Measurements from ENCODE around the gene NSMF.

The NSMF gene

DNA sequence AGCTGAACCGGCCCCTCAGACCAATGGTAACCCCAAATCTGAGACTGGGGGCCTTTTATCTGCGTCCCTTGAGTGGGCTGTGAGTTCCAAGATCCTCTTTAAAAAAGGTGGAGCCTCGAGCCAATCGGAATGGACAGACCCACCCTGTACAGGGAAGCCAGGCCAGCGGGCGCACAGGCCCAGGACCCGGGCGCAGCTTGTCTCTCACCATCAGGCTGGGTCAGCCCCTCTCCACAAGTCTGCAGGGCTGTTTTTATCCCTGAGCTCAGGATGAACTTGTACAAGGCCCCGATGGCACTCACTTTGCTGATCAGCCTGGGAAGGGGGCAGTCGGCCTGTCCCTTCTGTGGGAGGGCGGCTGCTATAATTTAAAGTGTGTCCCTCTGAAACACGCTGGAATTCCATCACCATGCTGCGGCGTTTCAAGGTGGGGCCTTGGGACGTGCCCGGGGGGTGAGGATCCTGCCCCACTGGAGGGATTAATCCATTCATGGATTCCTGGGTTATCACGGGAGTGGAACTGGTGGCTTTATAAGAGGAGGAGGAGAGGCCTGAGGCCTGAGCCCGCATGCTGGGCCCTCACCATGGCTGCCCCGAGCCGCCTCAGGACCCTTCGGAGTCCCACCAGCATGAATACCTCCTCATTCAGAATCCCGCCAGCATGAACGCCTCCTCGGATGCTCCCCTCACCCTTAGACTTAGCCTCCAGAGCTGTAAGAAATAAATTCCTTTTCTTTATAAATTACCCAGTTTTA lies 50.3 kb downstream of the NSMF start:
- no peak for DNase-seq

DNA sequence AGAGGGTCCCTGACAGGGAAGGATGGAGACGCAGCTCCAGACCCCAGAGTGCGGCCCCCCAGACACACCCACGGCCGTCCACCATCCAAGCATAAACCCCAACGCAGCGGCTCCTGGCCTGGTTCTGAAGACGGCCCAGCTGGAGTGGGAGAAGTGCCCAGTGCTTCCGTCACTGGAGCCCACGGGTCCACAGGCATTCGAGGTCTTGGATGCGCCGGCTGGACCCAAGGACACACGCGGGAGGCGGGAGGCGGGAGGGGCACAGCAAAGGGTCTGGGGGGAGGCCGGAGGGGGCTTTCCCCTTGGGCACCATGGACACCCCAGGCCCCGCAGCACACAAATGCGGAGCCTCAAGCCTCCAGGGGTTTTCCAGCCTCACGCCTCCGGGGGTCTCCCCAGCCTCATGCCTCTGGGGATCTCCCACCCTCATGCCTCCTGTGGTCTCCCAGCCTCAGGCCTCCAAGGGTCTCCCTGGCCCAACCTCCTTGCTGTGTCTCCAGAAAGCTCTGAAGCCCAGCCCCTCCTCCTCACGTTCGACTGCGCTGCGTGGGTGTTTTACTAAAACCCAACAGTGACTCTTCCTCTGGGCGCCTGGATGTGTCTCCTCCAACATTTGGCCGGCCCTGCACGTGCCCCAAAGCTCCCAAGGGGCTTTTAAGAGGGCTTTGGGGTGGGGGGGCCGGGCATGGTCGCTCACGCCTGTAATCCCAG lies 51.4 kb downstream of the NSMF start:
- no peak for DNase-seq

DNA sequence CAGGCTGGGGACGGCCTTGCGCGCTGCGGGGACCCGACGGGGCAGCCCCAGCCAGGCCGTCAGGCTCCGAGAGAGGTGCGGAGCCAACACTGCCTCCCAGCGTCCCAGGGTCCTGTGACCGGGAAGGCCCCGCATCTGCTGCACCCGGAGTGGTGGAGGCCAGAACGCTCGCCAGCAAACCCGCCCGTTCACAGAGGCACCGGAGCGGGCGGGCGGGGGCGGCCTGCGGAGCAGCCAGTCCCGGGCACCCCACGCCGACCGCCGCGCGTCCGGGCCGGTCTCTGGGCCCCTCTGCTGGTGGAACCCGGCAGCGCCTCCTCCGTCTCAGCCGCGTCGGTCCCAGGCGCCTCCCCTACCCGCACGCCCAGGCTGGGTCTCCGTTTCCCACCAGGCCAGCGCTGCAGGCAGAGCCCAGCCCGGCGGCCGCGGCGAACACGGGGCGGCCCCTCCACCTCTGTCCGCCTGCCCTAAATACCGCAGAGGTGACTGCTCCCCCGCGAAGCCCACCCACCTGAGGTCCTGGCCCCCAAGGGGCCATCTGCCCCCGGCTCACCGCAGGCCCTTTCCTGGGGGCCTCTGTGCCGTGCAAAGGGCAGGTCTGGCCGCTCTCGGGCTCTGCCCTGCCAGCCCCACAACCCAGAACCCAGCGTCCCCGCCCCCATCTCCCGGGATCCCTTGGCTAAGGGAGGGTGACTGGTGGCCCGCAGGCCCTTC lies 52.1 kb downstream of the NSMF start:
- DNase-seq = no peak

DNA sequence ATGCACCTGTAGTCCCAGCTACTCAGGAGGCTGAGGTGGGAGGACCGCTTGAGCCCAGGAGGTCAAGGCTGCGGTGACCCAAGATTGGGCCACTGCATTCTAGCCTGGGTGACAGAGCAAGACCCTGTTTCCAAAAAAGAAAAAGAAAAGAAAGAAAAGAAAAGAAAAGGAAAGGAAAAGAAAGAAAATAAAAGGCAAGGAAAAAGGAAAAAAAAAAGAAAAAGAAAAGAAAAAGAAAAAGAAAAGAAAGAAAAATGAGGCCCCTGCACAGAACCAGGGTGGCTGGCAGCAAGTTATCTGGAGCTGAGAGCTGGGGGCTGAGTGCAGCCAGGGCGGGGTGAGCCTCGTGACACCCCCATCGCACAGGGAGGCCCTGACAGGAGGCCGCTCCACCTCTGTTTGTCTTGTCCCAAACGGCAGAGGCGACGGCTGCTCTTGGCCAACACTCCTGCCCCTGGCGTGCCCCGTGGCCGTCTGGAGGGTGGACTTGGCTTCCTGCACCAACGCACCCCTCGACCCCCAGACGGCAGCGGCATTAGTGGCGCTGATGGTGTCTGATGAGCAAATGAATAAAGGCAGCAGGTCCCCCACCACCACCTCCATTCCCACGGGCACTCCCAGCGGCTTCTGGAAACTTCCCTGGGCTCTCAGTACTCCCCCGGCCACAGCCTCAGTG lies 52.9 kb downstream of the NSMF start:
- DNase-seq = no peak

DNA sequence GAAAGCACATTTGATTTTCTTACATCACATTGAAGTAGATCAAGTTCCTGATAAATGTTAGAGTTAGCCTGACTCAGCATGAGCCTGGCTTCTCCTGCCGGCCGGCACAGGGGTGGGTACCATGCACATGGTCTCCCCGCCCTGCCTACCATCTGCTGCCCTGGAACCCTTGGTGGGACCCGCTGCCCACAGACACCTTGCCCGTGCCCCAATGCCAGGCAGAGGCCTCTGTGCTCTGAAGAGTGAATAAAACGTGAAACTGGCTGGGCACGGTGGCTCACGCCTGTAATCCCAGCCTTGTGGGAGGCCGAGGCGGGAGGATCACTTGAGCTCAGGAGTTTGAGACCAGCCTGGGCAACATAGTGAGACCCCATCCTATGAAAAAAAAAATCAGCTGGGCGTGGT lies 53.5 kb downstream of the NSMF start:
- no peak for DNase-seq

DNA sequence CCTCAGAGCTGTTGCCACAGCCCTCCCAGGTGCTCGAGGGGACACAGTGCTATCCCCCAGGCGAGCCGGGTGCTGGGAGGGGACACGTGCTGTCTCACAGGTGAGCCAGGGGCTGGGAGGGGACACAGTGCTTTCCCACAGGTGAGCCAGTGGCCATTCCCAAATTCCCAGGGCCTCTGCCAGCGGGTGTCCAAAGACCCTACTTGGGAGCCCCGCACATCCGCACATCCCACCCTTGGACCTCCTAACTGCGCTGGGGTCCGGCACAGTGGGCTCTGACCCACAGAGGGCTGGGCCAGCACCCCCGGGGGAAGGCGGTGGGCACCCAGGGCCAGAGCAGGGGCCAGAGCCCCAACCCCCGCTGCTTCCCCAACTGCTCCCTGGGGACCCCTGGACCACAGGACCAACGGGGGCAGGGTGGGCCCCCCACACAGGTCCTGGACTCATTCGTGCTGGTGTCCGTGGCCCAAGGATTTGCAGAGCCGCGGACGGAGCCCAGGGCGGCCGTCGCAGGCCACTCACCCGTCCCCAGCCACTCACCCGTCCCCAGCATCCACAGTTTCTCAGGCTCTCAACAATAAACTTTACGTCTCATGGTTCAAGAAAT lies 54.1 kb downstream of the NSMF start:
- no peak for DNase-seq

DNA sequence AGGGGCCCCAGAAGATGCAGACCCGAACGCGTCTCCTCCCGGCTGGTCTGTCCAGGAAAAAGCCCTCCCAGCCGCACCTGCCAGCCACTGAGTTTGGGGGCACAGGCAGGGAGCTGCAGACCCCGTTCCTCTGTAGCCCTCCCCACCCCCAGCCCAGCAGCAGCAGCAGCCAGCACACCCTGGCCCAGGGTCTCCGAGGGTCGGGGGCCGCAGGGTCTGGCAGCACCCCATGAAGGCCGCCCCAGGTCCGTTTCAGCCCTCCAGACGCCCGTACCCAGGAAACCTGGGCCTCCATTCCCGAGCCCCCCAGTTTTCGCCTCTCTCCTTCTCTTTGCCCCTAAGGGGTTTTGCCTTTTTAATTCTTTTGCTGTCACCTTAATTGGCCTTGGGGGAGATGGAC lies 55.9 kb downstream of the NSMF start:
- no peak for DNase-seq

DNA sequence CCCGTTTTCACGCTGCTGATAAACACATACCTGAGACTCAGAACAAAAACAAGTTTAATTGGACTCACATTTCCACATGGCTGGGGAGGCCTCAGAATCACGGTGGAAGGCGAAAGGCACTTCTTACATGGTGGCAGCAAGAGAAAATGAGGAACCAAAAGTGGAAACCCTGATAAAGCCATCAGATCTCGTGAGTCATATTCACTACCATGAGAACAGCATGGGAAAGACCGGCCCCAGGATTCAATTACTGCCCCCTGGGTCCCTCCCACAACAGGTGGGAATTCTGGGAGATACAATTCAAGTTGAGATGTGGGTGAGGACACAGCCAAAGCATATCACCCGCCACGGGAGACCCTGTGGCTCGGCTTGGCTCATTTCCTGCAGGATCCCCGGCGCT lies 56.4 kb downstream of the NSMF start:
- DNase-seq = no peak

DNA sequence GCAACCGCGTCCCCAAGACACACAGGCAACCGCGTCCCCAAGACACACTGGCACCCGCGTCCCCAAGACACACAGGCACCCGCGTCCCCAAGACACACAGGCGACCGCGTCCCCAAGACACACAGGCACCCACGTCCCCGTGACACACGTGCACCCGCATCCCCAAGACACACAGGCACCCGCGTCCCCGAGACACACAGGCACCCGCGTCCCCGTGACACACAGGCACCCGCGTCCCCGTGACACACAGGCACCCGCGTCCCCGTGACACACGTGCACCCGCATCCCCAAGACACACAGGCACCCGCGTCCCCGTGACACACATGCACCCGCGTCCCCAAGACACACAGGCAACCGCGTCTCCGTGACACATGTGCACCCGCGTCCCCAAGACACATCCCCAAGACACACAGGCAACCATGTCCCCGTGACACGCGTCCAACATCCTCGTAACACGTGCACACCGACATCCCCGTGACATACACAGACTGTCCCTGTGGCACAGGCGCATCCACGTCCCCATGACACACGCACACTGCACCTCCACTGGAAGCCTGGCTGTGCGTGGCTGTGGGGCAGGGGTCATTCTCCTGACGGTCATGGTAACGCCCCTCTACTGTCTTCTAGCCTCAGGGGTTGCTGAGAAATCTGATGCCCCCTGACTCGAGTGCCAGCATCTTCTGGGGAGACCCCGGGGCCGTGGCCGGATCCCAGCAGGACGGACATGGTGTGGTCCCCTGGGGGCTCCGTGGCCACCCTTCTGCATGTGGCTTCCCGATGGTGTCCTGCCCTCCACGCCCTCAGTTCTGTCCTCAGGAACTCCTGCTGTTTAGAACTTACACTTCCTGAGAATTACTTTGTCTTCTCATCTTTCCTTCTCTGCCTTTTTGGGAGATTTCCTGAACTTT lies 60.3 kb downstream of the NSMF start:
- no peak for DNase-seq

DNA sequence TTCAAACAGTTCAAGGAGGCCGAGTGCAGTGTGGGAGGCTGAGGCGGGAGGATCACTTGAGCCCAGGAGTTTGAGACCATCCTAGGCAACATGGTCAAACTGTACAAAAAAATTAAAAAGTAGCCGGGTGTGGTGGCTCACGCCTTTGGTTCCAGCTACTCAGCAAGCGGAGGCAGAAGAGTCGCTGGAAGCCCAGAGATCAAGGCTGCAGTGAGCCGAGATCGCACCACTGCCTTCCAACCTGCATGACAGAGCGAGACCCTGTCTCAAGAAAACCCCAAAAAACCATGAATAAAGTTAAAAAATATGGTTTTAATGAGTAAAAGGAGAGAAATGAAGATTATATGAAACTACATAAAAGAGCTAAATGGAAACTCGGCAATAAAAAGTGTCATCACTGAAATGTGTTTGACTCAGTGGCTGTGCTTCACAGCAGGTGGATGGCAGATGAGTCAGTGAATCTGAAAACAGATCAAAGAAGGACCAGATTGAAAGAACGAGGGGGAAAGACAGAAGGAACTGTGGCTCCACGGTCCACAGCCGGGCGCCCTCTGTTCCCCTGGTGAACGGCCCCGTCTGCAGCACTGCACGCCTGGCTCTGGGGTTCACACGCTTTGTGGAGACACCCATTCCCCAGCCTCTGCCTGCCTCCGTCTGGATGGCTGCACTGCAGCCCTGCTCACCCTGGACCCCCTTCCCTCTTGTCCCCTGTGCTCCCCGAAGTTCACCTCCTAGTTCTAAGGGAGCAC lies 61.3 kb downstream of the NSMF start:
- DNase-seq = no peak
